Spleen (tissue), 11 donors: Measurements from ENCODE around the gene ART3. TPM values are rescaled to one million over a fixed set of nuclear protein-coding genes. Genes with fewer than 3 reads are reported as not detected.

ENCODE experiments used
- DNase-seq: peaks from one replicate; pipeline ENCODE4 v3.0.0-alpha.2; 2020
- H3K27ac ChIP-seq, 8 donors: fragments of 200-600 bp; sonication (generic) in 7 of 8; 1 replicate in 4 of 8; 2 replicates in 4 of 8; pipeline versions ENCODE4 v1.5.0 to v1.8.0; 2016 to 2021; ENCODE audit warnings: inconsistent platforms in 4 of 8, mild to moderate bottlenecking in 4 of 8, moderate library complexity in 1 of 8
- H3K27me3 ChIP-seq, 7 donors: fragments of 200-600 bp; sonication (generic) in 6 of 7; replicated peaks in 1 of 7; 1 replicate in 4 of 7; 2 replicates in 3 of 7; pipeline versions ENCODE4 v1.5.0 to v1.8.0; 2016 to 2021; ENCODE audit warnings: inconsistent platforms in 3 of 7, mild to moderate bottlenecking in 1 of 7
- H3K36me3 ChIP-seq, 6 donors: fragments of 200-600 bp; sonication (generic) in 5 of 6; 1 replicate in 4 of 6; 2 replicates in 2 of 6; pipeline versions ENCODE4 v1.5.0 to v1.8.0; 2016 to 2021; ENCODE audit warnings: inconsistent platforms in 2 of 6
- H3K4me1 ChIP-seq, 6 donors: fragments of 200-600 bp; sonication (generic) in 5 of 6; 1 replicate in 3 of 6; 2 replicates in 3 of 6; pipeline versions ENCODE4 v1.5.0 to v1.8.0; 2016 to 2021; ENCODE audit warnings: inconsistent platforms in 3 of 6
- H3K4me3 ChIP-seq, 8 donors: fragments of 200-600 bp; sonication (generic) in 7 of 8; 1 replicate in 4 of 8; 2 replicates in 4 of 8; pipeline versions ENCODE4 v1.5.0 to v1.8.0; 2016 to 2021; ENCODE audit warnings: inconsistent platforms in 4 of 8, mild to moderate bottlenecking in 4 of 8, moderate library complexity in 2 of 8
- H3K9me3 ChIP-seq, 8 donors: fragments of 200-600 bp; sonication (generic) in 7 of 8; 1 replicate in 4 of 8; 2 replicates in 4 of 8; pipeline versions ENCODE4 v1.5.0 to v1.8.0; 2016 to 2021; ENCODE audit warnings: inconsistent platforms in 4 of 8
- CTCF ChIP-seq, 11 experiments: fragments of 200-600 bp in 7 of 11; fragments of 450-650 bp in 4 of 11; sonication (generic) in 4 of 11; IDR thresholded peaks in 8 of 11; conservative IDR thresholded peaks in 3 of 11; 1 replicate in 7 of 11; 2 replicates in 4 of 11; pipeline versions ENCODE4 v1.4.0 to v1.8.0; 2016 to 2021; ENCODE audit warnings: antibody characterized with exemption in 11 of 11, inconsistent platforms in 4 of 11, mild to moderate bottlenecking in 1 of 11
- POLR2A ChIP-seq, 3 donors: fragments of 450-650 bp; IDR thresholded peaks; one replicate each; pipeline ENCODE4 v1.5.1; 2017; ENCODE audit warnings: antibody characterized with exemption in 3 of 3, mild to moderate bottlenecking in 1 of 3
- POLR2AphosphoS5 ChIP-seq, 3 donors: sonication (generic); formaldehyde crosslinking; IDR thresholded peaks; one replicate each; pipeline ENCODE4 v1.5.1; 2017; ENCODE audit warnings: antibody characterized with exemption in 3 of 3
- WGBS, 5 donors: extraction: QIAGEN DNeasy Blood & Tissue Kit in 3 of 5; methylation state at CpG; one replicate each; pipeline versions ENCODE4 v1.1.5 to v1.1.7; 2013 to 2018; 5-methylcytosine and 5-hydroxymethylcytosine counted together
- intact Hi-C: fragments of 100-400 bp; cut with DNase I; formaldehyde crosslinking; loops from one replicate; pipeline ENCODE4 v1.15.0; 2023; ENCODE audit warnings: low total_unique reads
- polyA plus RNA-seq, 3 donors: library from polyadenylated mRNA; stranded (reverse); fragments of 200-250 nt; gene quantifications; one replicate each; pipeline ENCODE4 v1.2.1, GENCODE V29; 2013
- total RNA-seq, 7 donors: library from RNA; depleted of rRNA in 3 of 7; stranded (reverse); fragments of >200 nt in 3 of 7; fragmentation: NEBNext Ultra II Directional in 4 of 7; extraction: Animal tissue kit (Norgen Biotek cat#: 25700) in 4 of 7; gene quantifications; one replicate each; pipeline versions ENCODE4 v1.1.0 to v1.2.1, GENCODE V29; 2016 to 2021
- donor health status: healthy with polysubstance abuse.
- donor health status: DM: no; HTN: no; CAD: no; lungs with moderate emphysema.
- donor health status: DM: no; HTN: no; CAD: no.
- donor health status: Bipolar disorder and iron deficiency.
- donor health status: healthy.
- donor health status: DM: no; HTN: no; CAD: no.
- donor health status: DM: yes; HTN: yes; CAD: no.

ART3 gene
- total and polyA plus RNA-seq, 10 donors, result 0.91 to 5.7 (median 3.1) TPM

GRCh38 chr4:76108467-76109181, 34.1 kb downstream of the ART3 start:
- Histone ChIP-seq H3K9me3 (no peaks in the 10 kb centered on the region), H3K4me1 (no peaks in the 10 kb centered on the region), H3K27me3 (no peaks in the 10 kb centered on the region), H3K4me3 (no peak overlapping the region), H3K36me3 (peaks cover 0 to 22% (median 11%) of the 10 kb centered on the region in 6 donors), H3K27ac (no peak overlapping the region)
- no peak for DNase-seq
- 56 to 64% (median 61%) methylated on average over 5 of the region's 5 CpGs for WGBS, 5 donors
- no peak for TF ChIP-seq POLR2AphosphoS5 (IDR thresholded peaks at IDR 0.05)
- no peak for TF ChIP-seq POLR2A (IDR thresholded peaks at IDR 0.05)
- no peak for TF ChIP-seq CTCF (IDR thresholded peaks at IDR 0.05 in 8 of 11, conservative IDR thresholded peaks at IDR 0.05 in 3 of 11)
- intact Hi-C loops, result no loop called here

GRCh38 chr4:76116821-76117220, 42.3 kb downstream of the ART3 start:
- intact Hi-C loops, result no loop called here
- H3K36me3 ChIP-seq, result peaks cover 0 to 100% (median 63%) of the 10 kb centered on the region in 6 donors
- H3K4me3 ChIP-seq, result no peak overlapping the region
- WGBS, 5 donors, result 90 to 100% (median 94%) methylated on average over 1 of the region's 1 CpG
- TF ChIP-seq CTCF (IDR thresholded peaks at IDR 0.05 in 8 of 11, conservative IDR thresholded peaks at IDR 0.05 in 3 of 11), result no peak
- H3K27me3 ChIP-seq, result no peaks in the 10 kb centered on the region
- H3K9me3 ChIP-seq, result no peaks in the 10 kb centered on the region
- no peaks in the 10 kb centered on the region for H3K4me1 ChIP-seq
- DNase-seq, result no peak
- no peak overlapping the region for H3K27ac ChIP-seq

- Histone ChIP-seq H3K4me1 (no peaks in the 10 kb centered on the region), H3K9me3 (no peaks in the 10 kb centered on the region), H3K27ac (no peak overlapping the region), H3K36me3 (peaks cover 0 to 100% (median 65%) of the 10 kb centered on the region in 6 donors), H3K4me3 (no peak overlapping the region), H3K27me3 (no peaks in the 10 kb centered on the region)
- DNase-seq, result no peak
- intact Hi-C loops, result no loop called here
- TF ChIP-seq POLR2AphosphoS5 (IDR thresholded peaks at IDR 0.05) (no peak), CTCF (IDR thresholded peaks at IDR 0.05 in 8 of 11, conservative IDR thresholded peaks at IDR 0.05 in 3 of 11) (no peak), POLR2A (IDR thresholded peaks at IDR 0.05) (no peak)
- WGBS, 5 donors, result 83 to 94% (median 90%) methylated on average over 5 of the region's 5 CpGs
These were observed 43.0 kb downstream of the ART3 start for GRCh38 chr4:76117536-76117935.

GRCh38 chr4:76120199-76120598, 45.7 kb downstream of the ART3 start:
- no peak for DNase-seq
- 80 to 96% (median 89%) methylated on average over 4 of the region's 4 CpGs for WGBS, 5 donors
- intact Hi-C loops, result no loop called here
- no peaks in the 10 kb centered on the region for H3K27me3 ChIP-seq
- H3K4me1 ChIP-seq, result no peaks in the 10 kb centered on the region
- H3K27ac ChIP-seq, result no peak overlapping the region
- H3K9me3 ChIP-seq, result no peaks in the 10 kb centered on the region
- no peak overlapping the region for H3K4me3 ChIP-seq
- H3K36me3 ChIP-seq, result peaks cover 4 to 100% (median 75%) of the 10 kb centered on the region in 6 donors
- TF ChIP-seq POLR2AphosphoS5 (IDR thresholded peaks at IDR 0.05), result no peak
- TF ChIP-seq CTCF (IDR thresholded peaks at IDR 0.05 in 8 of 11, conservative IDR thresholded peaks at IDR 0.05 in 3 of 11), result no peak
- no peak for TF ChIP-seq POLR2A (IDR thresholded peaks at IDR 0.05)
